HG03159 (cell line): ENCODE measurements around the gene ENDOV.
A peak's percentile ranks its signal among the peaks of the same experiment; 100 is the strongest.

Experiments
- ATAC-seq: cut with Tn5 transposase; IDR thresholded peaks from one replicate; pipeline ENCODE4 v1.9.1; 2021; ENCODE audit warnings: mild to moderate bottlenecking, moderate library complexity; ENCODE audit not compliant: unreplicated experiment

Gene ENDOV

DNA sequence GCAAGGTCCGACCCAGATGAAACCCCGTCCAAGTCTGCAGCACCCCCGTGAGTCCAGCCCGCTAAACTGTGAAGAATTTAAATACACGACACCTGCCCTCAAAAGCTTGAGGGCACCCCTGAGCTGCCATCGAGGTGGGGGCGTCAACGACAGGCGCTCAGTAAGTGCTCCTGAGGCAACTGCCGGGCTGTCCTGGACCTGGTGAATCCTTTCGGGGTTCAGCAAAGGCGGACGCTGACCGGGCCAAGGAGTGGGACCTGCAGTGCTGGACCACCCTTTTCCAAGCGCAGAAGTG lies 512 bp upstream of the ENDOV start:
- ATAC-seq: no peak

DNA sequence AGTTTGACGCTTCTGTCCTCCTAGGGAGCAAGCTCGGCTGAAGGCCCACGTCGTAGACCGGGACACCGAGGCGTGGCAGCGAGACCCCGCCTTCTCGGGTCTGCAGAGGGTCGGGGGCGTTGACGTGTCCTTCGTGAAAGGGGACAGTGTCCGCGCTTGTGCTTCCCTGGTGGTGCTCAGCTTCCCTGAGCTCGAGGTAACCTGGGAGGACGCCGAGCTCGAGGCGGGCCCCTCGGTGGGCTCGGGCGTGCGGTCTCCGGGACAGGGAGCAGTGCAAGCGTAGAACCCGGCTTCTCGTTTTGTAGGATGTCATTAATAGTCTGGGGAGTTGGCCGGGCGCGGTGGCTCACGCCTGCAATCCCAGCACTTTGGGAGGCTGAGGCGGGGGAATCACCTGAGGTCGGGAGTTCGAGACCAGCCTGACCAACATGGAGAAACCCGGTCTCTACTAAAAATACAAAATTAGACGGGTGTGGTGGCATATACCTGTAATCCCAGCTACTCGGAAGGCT lies 715 bp downstream of the ENDOV start:
- ATAC-seq: no peak

DNA sequence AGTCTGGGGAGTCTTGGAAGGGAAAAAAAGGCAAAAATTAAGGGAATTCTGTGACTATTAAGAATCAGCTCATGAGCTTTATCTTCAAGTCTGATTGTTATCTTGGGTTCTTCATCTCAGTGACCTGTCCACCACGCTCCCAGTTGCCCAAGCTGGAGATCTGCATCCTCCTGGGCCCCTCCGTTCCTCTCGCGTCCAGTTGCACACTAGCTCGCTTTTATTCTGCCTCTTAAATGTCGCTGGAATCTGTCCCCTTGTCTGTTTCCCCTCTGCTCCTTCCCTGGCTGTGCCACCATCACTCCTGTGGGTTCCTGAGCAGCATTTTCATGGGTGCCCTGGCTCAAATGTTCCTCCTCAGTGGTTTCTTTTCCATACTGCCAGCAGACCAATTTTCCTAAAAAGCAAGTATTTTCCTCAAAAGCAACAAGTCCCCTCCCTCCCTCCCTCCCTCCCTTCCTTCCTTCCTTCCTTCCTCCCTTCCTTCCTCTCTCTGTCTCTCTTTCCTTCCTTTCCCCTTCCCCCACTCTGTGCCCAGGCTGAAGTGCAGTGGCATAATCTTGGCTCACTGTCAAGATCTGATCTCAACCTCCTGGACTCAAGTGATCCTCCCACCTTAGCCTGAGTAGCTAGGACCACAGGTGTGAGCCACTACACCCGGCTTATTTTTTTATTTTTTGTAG lies 1.4 kb downstream of the ENDOV start:
- no peak for ATAC-seq

DNA sequence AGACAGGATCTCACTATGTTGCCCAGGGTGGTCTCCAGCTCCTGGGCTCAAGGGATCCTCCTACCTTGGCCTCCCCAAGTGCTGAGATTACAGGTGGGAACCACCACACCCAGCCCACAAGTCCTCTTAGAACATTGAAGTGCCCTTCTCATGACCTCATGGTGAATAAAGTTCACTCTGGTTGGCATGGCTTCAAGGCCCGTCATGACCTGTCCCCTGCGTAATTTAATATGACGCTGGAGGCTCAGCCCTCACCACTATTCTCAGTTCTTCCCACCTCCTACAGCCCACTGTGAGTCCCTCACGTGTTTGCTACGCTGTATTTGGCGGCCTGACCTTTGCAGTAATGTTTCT lies 1.9 kb downstream of the ENDOV start:
- no peak for ATAC-seq

- no peak for ATAC-seq
These were observed 3.6 kb downstream of the ENDOV start for GRCh38 chr17:80418589-80418988.

GRCh38 chr17:80419255-80419654 lies 4.3 kb downstream of the ENDOV start:
- no peak for ATAC-seq

DNA sequence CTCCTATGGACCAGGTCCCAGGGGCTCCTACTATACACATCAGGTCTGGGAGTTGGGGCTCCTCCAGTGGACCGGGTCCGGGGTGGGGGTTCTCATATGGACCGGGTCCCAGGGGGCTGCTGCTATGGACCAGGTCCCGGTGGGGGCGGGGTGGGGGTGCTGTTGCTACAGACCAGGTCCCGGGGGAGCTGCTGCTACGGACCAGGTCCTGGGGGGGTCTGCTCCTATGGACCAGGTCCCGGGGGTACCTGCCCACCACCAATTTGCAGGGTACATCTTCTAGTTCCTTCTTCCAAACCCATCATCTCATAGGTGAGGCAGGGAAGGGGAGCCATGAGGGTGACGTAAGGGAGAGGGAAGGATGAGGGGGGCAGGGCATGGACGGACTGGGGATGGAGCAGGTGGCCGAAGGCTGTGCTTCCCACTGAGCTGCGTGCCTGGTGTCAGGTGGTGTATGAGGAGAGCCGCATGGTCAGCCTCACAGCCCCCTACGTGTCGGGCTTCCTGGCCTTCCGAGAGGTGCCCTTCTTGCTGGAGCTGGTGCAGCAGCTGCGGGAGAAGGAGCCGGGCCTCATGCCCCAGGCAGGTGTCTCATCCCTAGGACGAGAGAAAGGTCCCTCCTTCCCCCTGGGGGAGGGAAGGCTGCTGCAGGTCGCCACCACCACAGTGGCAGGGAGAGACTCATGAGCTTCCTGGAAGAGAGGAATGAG lies 6.6 kb downstream of the ENDOV start:
- ATAC-seq: no peak

DNA sequence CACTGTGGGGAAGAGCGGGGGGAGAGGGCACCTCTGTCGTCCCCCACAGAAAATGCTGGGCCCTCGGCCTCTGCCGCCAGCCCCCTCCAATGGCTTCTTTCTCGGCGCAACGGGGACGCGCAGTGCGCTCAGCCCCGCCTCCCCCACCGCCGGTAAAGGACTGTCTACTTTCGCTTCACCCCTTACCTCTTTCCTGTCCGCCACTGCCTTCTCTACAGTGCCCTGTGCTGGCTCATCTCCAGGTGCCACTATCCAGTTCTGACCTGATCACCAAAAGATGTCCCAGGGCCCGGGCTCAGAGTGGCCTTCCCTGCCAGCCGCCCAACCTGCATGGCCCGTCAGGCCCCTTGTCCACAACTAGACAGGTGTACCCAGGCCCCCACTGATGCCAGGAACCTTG lies 7.3 kb downstream of the ENDOV start:
- ATAC-seq: no peak

DNA sequence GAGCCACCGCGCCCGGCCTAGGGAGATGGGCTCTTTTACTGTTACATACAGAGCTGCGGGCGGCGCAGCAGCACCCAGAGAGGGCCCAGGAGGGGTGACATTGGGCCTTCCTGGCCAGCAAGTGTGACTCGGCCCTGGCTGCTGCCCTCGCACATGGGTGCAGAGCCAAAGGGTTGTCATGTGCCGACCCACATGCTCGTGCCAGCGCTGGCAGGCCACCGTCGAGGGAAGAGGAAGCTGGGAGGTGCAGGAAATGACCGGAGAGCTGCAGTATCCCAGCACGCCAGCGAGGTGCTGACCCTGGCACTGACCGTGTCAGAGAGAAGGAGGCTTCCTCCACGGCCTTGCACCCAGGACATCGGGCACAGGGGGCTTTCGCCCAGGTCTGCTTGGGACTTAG lies 8.0 kb downstream of the ENDOV start:
- ATAC-seq: no peak

DNA sequence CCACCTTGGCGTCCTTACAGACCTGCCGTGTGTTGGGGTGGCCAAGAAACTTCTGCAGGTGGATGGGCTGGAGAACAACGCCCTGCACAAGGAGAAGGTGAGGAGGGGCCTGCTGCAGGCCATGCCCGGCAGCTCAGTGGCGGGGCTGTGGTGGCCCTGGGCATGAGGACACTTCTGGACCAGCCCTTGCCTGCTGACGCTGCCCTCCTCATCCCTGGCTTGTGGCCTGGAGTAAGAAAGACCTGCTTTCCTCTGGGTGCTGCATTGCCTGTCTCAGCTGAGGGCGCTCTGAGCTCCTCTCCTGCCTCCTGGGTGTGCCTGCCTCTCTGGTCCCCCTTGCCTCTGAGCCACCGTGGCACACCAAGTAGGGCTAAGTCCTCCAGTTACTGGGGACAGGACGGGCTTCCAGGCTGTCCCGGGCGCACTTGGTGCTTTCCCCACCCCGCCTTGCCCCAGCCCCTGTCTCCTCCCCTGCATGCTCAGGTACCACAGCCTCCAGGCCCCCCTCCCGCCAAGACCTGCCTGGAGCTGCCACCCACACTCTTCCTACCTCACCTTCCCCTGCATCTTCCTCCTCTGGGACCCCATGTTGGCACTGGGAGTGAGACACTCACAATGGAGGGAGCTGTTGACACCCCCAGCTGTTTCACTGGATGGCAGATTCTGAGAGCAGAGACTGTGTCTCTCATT lies 8.7 kb downstream of the ENDOV start:
- ATAC-seq: no peak

GRCh38 chr17:80424261-80424660 lies 9.3 kb downstream of the ENDOV start:
- ATAC-seq: no peak

DNA sequence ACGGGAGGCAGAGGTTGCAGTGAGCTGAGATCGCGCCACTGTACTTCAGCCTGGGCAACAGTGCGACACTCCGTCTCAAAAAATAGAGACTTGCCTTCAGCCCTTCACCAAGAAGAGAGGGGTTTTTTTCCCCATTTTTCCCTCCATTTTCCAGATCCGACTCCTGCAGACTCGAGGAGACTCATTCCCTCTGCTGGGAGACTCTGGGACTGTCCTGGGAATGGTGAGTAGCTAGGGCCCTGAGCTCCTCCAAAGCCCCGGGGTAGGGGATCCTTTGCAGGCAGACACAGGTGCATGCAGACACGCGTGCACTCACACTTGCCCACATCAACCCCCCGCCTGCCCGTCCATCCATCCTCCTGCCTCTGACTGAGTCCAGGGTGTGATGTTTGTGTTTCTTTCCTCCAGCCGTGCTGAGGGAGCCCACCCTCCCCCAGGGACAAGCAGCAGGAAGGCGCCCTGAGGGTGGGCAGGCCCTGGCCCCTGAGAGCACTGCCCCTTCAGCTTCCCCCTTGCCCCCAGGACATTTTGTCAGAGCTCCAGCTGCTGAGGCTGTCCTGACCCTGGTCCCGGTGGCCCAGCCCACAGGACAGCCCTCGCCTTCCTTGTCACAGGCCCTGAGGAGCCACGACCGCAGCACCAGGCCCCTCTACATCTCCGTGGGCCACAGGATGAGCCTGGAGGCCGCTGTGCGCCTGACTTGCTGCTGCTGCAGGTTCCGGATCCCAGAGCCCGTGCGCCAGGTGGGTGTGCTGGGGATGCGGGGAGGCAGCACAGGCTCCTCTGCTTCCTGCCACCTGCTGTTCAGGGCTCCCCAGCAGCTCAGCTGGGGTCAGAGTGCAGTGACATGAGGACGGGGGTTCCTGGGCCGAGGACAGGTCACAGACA lies 10.2 kb downstream of the ENDOV start:
- no peak for ATAC-seq

GRCh38 chr17:80425835-80426426 lies 11.0 kb downstream of the ENDOV start:
- no peak for ATAC-seq

DNA sequence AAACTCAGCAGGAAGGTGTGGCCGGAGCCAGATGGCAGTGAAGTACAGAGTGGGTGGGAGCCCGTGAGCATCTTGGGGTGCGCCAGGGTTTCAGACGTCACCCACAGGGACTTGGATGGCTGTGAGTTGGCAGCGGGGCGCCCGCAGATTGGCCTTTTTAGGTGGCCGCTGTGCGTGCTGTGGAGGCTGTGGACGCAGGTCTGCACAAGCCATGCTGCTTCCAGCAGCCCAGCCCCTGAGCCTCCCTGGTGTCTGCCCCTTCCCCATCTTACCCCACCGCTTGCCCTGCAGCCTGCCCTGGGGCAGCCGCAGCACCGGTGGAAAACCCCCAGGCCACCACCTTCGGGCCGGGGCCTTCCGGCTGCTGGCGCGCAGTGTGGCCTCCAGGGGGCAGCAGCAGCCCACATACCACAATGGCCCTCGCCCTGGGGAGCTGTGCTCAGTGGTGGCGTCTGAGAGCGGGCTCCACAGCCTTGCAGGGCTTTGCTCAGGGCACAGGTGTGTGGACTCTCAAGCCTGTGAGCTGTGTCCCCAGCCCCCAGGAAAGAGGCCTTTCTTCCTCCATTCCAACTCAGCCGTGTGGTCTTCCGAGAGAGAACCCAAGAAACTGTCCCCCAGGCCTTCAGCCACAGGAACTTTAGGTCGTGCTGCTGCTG lies 11.8 kb downstream of the ENDOV start:
- peak; percentile 52 for ATAC-seq

GRCh38 chr17:80427366-80428282 lies 12.7 kb downstream of the ENDOV start:
- no peak for ATAC-seq

GRCh38 chr17:80428363-80428762 lies 13.4 kb downstream of the ENDOV start:
- ATAC-seq: no peak

GRCh38 chr17:80428796-80429195 lies 13.8 kb downstream of the ENDOV start:
- ATAC-seq: no peak

DNA sequence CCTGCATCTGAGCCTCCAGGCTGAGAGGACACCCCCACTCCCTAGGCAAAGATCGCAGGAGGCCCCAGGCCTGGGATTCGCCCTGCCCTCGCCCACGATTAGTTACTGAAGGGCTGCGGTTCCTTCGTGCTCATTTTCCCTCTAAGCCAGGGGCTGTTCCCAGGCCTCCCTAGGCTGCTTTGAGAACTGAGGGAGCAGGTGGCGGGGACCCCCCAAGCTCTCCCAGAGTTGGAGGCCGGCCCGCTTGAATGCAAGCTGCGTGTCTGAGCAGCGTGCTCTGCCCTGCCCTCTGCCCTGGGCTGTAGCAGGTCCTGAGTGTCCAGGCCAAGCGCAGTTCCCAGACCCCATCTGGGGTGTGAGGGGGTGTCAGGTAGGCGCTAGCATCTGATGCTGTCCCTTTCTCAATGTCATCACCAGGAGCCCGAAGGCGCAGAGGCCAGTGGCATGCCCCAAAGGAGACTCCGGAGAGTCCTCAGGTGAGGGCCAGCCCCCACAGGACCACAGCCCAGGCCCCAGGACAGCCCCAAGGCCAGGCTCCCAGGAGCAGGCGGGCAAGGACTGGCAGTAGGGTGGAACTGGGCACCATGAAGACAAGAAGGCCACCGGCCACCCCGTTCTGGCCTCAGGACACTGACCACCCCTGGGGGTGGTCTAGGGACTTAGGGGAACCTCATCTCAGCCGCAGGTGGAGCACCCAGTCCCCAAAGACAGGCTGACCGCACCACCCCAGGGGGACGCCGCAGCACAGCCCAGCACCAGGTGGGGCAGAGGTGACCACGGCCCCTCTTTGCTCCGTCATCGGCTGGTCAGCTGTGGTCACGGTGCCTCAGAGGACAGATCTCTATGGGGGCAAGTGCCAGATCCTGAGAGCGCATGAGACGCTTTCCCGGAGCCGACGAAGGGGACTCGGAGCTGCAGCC lies 14.6 kb downstream of the ENDOV start:
- ATAC-seq: no peak
